Gastroesophageal sphincter (tissue), 4 donors: Measurements from ENCODE around the gene ANKUB1. TPM values are rescaled to one million over a fixed set of nuclear protein-coding genes. Genes with fewer than 3 reads are reported as not detected.

Experiments used
- ATAC-seq: fragments of 150-250 bp; one replicate; pipeline ENCODE4 v1.9.1; 2016; ENCODE audit warnings: mild to moderate bottlenecking, moderate library complexity
- H3K27ac ChIP-seq, 4 donors: fragments of 200-600 bp; sonication (generic) in 3 of 4; 1 replicate in 3 of 4; 2 replicates in 1 of 4; pipeline ENCODE4 v1.5.1; 2016 to 2019
- H3K27me3 ChIP-seq: fragments of 200-600 bp; sonication (generic); one replicate; pipeline ENCODE4 v1.5.1; 2019
- H3K36me3 ChIP-seq, 2 donors: fragments of 200-600 bp; sonication (generic); one replicate each; pipeline ENCODE4 v1.5.1; 2019; ENCODE audit warnings: control low read depth in 1 of 2
- H3K4me1 ChIP-seq, 3 donors: fragments of 200-600 bp; sonication (generic); 1 replicate in 2 of 3; 2 replicates in 1 of 3; pipeline ENCODE4 v1.5.1; 2016 to 2019; ENCODE audit warnings: control low read depth in 2 of 3
- H3K4me3 ChIP-seq, 2 donors: fragments of 200-600 bp; sonication (generic); one replicate each; pipeline ENCODE4 v1.5.1; 2019; ENCODE audit warnings: mild to moderate bottlenecking in 1 of 2, moderate library complexity in 1 of 2
- H3K9me3 ChIP-seq, 3 donors: fragments of 200-600 bp; sonication (generic); one replicate each; pipeline ENCODE4 v1.5.1; 2017 to 2019; ENCODE audit warnings: control low read depth in 2 of 3
- EP300 ChIP-seq: sonication (generic); formaldehyde crosslinking; IDR thresholded peaks from one replicate; pipeline ENCODE4 v1.6.1; 2017; ENCODE audit warnings: antibody characterized with exemption, mild to moderate bottlenecking
- POLR2A ChIP-seq, 2 donors: fragments of 450-650 bp; IDR thresholded peaks; one replicate each; pipeline ENCODE4 v1.6.1; 2017; ENCODE audit warnings: antibody characterized with exemption in 2 of 2, mild to moderate bottlenecking in 2 of 2, moderate library complexity in 1 of 2
- POLR2AphosphoS5 ChIP-seq: sonication (generic); formaldehyde crosslinking; IDR thresholded peaks from one replicate; pipeline ENCODE4 v1.6.1; 2017; ENCODE audit warnings: antibody characterized with exemption
- WGBS, 2 donors: methylation state at CpG; one replicate each; pipeline ENCODE4 v1.1.5; 2018; ENCODE audit warnings: low coverage in 1 of 2; 5-methylcytosine and 5-hydroxymethylcytosine counted together
- total RNA-seq, 4 donors: library from RNA; depleted of rRNA; stranded (reverse); fragments of >200 nt; gene quantifications; one replicate each; pipeline ENCODE4 v1.1.0, GENCODE V29; 2016
- TF ChIP-seq, protein P1 (sequence below), 4 experiments: fragments of 200-600 bp in 2 of 4; fragments of 450-650 bp in 2 of 4; sonication (generic) in 1 of 4; IDR thresholded peaks; one replicate each; pipeline ENCODE4 v1.5.1; 2017 to 2019; ENCODE audit warnings: antibody characterized with exemption in 4 of 4, mild to moderate bottlenecking in 2 of 4, moderate library complexity in 2 of 4

The ANKUB1 gene
- total RNA-seq, 4 donors from 2014 or later = not detected

DNA sequence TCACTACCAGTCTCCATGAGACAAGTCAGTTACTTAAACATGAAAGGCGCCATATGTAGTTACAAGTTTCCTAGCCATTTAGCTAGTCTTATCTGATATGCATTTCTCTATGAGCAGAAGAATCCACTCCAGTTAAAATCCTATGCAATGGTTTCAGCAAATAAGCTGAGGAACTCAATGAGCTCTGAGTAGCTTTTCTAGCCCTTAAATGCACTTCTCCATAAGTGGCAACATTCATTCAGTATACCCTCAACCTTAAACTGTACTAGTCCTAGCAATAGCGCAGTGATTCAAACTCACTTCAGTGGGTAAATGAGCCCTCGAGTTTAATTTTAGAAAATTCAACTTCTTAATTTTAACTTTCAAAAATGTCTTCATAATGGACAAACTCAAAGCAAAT, 47.7 kb downstream of the ANKUB1 start:
- H3K27ac ChIP-seq = no peak overlapping the region
- H3K4me1 ChIP-seq = peaks cover 0 to 3% (median 0%) of the 10 kb centered on the region in 3 donors
- H3K36me3 ChIP-seq = peaks cover 3 to 98% of the 10 kb centered on the region in 2 donors
- H3K9me3 ChIP-seq = no peaks in the 10 kb centered on the region
- ATAC-seq = no peak
- 92 to 100% methylated on average over 1 to 3 of the region's 3 CpGs for WGBS, 2 donors
- H3K27me3 ChIP-seq = no peaks in the 10 kb centered on the region
- H3K4me3 ChIP-seq = no peak overlapping the region
- TF ChIP-seq POLR2AphosphoS5 (no peak), POLR2A (IDR thresholded peaks at IDR 0.05) (no peak), EP300 (no peak)
- TF ChIP-seq, protein P1, sequence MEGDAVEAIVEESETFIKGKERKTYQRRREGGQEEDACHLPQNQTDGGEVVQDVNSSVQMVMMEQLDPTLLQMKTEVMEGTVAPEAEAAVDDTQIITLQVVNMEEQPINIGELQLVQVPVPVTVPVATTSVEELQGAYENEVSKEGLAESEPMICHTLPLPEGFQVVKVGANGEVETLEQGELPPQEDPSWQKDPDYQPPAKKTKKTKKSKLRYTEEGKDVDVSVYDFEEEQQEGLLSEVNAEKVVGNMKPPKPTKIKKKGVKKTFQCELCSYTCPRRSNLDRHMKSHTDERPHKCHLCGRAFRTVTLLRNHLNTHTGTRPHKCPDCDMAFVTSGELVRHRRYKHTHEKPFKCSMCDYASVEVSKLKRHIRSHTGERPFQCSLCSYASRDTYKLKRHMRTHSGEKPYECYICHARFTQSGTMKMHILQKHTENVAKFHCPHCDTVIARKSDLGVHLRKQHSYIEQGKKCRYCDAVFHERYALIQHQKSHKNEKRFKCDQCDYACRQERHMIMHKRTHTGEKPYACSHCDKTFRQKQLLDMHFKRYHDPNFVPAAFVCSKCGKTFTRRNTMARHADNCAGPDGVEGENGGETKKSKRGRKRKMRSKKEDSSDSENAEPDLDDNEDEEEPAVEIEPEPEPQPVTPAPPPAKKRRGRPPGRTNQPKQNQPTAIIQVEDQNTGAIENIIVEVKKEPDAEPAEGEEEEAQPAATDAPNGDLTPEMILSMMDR (IDR thresholded peaks at IDR 0.05) = no peak

DNA sequence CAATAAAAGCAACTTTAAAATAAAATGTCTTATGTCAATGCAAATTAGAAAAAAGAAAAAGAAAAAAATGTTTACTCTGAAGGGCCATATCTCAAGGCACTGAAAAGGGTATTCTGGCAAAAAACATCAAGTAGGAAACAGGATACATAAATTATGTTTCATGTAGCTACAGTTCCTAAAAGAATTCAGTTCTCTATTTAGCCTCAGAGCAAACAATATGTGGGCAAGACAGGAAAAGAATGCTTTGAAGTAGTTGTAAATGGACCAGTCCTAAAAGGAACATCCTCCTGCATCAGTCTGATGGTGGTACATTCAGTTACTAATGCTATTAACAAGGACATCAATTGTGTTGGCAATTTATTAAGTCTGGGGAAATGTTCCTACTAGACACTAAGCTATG, 48.2 kb downstream of the ANKUB1 start:
- H3K27me3 ChIP-seq = no peaks in the 10 kb centered on the region
- H3K36me3 ChIP-seq = peaks cover 3 to 98% of the 10 kb centered on the region in 2 donors
- H3K27ac ChIP-seq = no peak overlapping the region
- H3K4me1 ChIP-seq = no peaks in the 10 kb centered on the region
- no peak overlapping the region for H3K4me3 ChIP-seq
- no peaks in the 10 kb centered on the region for H3K9me3 ChIP-seq
- ATAC-seq = no peak
- TF ChIP-seq POLR2AphosphoS5 (no peak), POLR2A (IDR thresholded peaks at IDR 0.05) (no peak), EP300 (no peak)
- TF ChIP-seq, protein P1 (IDR thresholded peaks at IDR 0.05) = no peak

DNA sequence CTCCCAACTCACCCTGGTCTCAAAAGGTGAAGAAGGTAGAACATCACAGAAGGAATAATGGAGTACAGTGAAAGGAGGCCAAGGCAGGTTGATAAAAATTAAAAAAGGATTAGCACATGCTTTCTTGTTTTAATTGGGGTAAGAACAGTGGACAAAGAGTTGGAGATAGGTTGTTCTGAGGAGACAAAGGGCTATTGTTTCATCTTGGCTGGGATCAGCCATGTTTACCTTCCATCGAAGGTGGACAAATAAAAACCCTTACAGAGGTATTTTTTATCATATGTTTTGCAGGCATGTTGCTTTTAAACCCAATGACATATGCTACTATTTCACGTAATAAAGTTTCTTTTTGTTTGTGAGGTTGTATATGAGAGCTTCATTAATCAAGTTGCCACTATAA, 53.0 kb downstream of the ANKUB1 start:
- no peak for ATAC-seq
- WGBS, 2 donors = 88 to 96% methylated on average over 2 of the region's 2 CpGs
- Histone ChIP-seq H3K27me3 (no peaks in the 10 kb centered on the region), H3K9me3 (no peaks in the 10 kb centered on the region), H3K4me3 (no peak overlapping the region), H3K27ac (no peak overlapping the region), H3K36me3 (peaks cover 0 to 58% of the 10 kb centered on the region in 2 donors), H3K4me1 (no peaks in the 10 kb centered on the region)
- no peak for TF ChIP-seq POLR2A (IDR thresholded peaks at IDR 0.05)

DNA sequence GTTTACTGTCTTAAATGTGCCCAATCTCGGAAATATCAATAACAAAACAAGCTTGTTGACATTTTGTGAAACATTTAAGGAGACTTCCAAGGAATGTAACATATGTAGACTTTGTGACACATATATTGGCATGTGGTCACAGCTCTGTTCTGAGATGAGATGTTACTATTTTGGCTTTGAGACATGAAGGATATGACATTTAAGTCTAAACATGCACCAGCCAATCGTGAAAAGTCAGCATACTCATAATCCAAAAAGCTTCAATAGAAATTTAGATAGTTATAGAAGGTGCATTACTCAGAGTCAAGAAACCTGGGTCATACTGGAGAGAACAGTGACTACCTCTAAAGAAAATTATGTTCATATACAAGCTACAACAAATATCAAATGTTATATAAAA, 53.5 kb downstream of the ANKUB1 start:
- H3K36me3 ChIP-seq = peaks cover 0 to 53% of the 10 kb centered on the region in 2 donors
- WGBS, 2 donors = 76 to 82% methylated on average over 2 of the region's 2 CpGs
- no peak overlapping the region for H3K4me3 ChIP-seq
- no peak overlapping the region for H3K27ac ChIP-seq
- no peak for TF ChIP-seq POLR2A (IDR thresholded peaks at IDR 0.05)
- no peak for TF ChIP-seq EP300
- TF ChIP-seq, protein P1 (IDR thresholded peaks at IDR 0.05) = no peak
- no peak for TF ChIP-seq POLR2AphosphoS5
- no peaks in the 10 kb centered on the region for H3K9me3 ChIP-seq
- no peaks in the 10 kb centered on the region for H3K27me3 ChIP-seq
- no peak for ATAC-seq
- H3K4me1 ChIP-seq = no peaks in the 10 kb centered on the region

DNA sequence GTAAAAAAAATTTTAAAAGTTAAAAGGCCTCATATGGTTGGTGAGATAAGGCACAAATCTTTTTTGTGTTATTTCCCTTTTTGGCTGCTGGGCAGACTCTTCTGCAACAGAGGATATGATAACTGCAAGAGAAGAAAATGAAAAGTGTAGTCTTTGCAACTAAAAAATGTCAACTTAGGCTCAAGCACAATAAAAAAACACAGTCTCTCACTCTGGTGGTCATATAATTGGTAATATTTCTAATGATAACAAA, 55.5 kb downstream of the ANKUB1 start:
- Histone ChIP-seq H3K27ac (no peak overlapping the region), H3K27me3 (no peaks in the 10 kb centered on the region), H3K36me3 (peaks cover 0 to 34% of the 10 kb centered on the region in 2 donors), H3K4me3 (no peak overlapping the region), H3K4me1 (no peaks in the 10 kb centered on the region), H3K9me3 (no peaks in the 10 kb centered on the region)
- TF ChIP-seq POLR2AphosphoS5 (no peak), EP300 (no peak), POLR2A (IDR thresholded peaks at IDR 0.05) (no peak)
- TF ChIP-seq, protein P1 (IDR thresholded peaks at IDR 0.05) = no peak
- no peak for ATAC-seq
